ENCODE data around the gene FERD3L. TPM values are rescaled to one million over a fixed set of nuclear protein-coding genes. Genes with fewer than 3 reads are reported as not detected.

Gene FERD3L
- total RNA-seq, 4 donors from 2014 or later: not detected

GRCh38 chr7:19098510-19098909 is 46.7 kb downstream of the FERD3L start:
- peaks cover 0 to 5% (median 0%) of the 10 kb centered on the region in 4 donors for H3K27me3 ChIP-seq

GRCh38 chr7:19097165-19098055 is 47.8 kb downstream of the FERD3L start:
- no peaks in the 10 kb centered on the region for H3K27me3 ChIP-seq
- WGBS: 79% methylated on average over 9 of the region's 9 CpGs
- H3K36me3 ChIP-seq: no peaks in the 10 kb centered on the region
- intact Hi-C loops (cut with DNase I): no loop called here
- H3K4me3 ChIP-seq: no peak overlapping the region
- TF ChIP-seq POLR2AphosphoS5 (IDR thresholded peaks at IDR 0.05) (no peak), EP300 (IDR thresholded peaks at IDR 0.05) (no peak), POLR2A (IDR thresholded peaks at IDR 0.05; ENCODE audit: low read depth) (no peak), CTCF (IDR thresholded peaks at IDR 0.05) (no peak)
- DNase-seq (ENCODE audit: extremely low spot score): no peak
- H3K27ac ChIP-seq (replicated peaks in 1 of 4): no peak overlapping the region
- H3K4me1 ChIP-seq: no peaks in the 10 kb centered on the region
- H3K9me3 ChIP-seq: no peaks in the 10 kb centered on the region

More at GRCh38 chr7:19098510-19098909, 46.7 kb downstream of the FERD3L start:
- no peaks in the 10 kb centered on the region for H3K4me1 ChIP-seq
- no peak for TF ChIP-seq POLR2AphosphoS5 (IDR thresholded peaks at IDR 0.05)
- TF ChIP-seq POLR2A (IDR thresholded peaks at IDR 0.05; ENCODE audit: low read depth): no peak
- no peak for TF ChIP-seq CTCF (IDR thresholded peaks at IDR 0.05)
- TF ChIP-seq EP300 (IDR thresholded peaks at IDR 0.05): no peak
- WGBS: 84% methylated on average over 1 of the region's 1 CpG
- H3K27ac ChIP-seq (replicated peaks in 1 of 4): no peak overlapping the region
- no peaks in the 10 kb centered on the region for H3K36me3 ChIP-seq
- intact Hi-C loops (cut with DNase I): no loop called here
- no peak overlapping the region for H3K4me3 ChIP-seq
- DNase-seq (ENCODE audit: extremely low spot score): no peak
- no peaks in the 10 kb centered on the region for H3K9me3 ChIP-seq

- TF ChIP-seq CTCF (IDR thresholded peaks at IDR 0.05): no peak
- no peak for TF ChIP-seq POLR2AphosphoS5 (IDR thresholded peaks at IDR 0.05)
- TF ChIP-seq EP300 (IDR thresholded peaks at IDR 0.05): no peak
- no peak for TF ChIP-seq POLR2A (IDR thresholded peaks at IDR 0.05; ENCODE audit: low read depth)
- no peak for DNase-seq (ENCODE audit: extremely low spot score)
- H3K27me3 ChIP-seq: no peaks in the 10 kb centered on the region
- no peak overlapping the region for H3K4me3 ChIP-seq
- H3K27ac ChIP-seq (replicated peaks in 1 of 4): no peak overlapping the region
- H3K36me3 ChIP-seq: no peaks in the 10 kb centered on the region
- no peaks in the 10 kb centered on the region for H3K9me3 ChIP-seq
- 79% methylated on average over 5 of the region's 5 CpGs for WGBS
- intact Hi-C loops (cut with DNase I): no loop called here
- H3K4me1 ChIP-seq: no peaks in the 10 kb centered on the region
Observed at GRCh38 chr7:19095353-19095860, 49.8 kb downstream of the FERD3L start.

Other genes starting within 250 kb of the FERD3L start
- 10 to 100 TPM; 15.6 to 18.3 (median 16.1) TPM for gene TWIST1, start 27.8 kb downstream of the FERD3L start, total RNA-seq